Dermis lymphatic vessel endothelial cell (primary cell): ENCODE results near the gene C1orf94. TPM values are rescaled to one million over a fixed set of nuclear protein-coding genes. Genes with fewer than 3 reads are reported as not detected.

ENCODE experiments used
- total RNA-seq: library from RNA; depleted of rRNA; stranded (reverse); fragments of >200 nt; gene quantifications from 2 replicates; pipeline ENCODE4 v1.2.1, GENCODE V29; 2014

The C1orf94 gene, protein sequence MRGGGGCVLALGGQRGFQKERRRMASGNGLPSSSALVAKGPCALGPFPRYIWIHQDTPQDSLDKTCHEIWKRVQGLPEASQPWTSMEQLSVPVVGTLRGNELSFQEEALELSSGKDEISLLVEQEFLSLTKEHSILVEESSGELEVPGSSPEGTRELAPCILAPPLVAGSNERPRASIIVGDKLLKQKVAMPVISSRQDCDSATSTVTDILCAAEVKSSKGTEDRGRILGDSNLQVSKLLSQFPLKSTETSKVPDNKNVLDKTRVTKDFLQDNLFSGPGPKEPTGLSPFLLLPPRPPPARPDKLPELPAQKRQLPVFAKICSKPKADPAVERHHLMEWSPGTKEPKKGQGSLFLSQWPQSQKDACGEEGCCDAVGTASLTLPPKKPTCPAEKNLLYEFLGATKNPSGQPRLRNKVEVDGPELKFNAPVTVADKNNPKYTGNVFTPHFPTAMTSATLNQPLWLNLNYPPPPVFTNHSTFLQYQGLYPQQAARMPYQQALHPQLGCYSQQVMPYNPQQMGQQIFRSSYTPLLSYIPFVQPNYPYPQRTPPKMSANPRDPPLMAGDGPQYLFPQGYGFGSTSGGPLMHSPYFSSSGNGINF
- not detected in 2 replicates for total RNA-seq

DNA sequence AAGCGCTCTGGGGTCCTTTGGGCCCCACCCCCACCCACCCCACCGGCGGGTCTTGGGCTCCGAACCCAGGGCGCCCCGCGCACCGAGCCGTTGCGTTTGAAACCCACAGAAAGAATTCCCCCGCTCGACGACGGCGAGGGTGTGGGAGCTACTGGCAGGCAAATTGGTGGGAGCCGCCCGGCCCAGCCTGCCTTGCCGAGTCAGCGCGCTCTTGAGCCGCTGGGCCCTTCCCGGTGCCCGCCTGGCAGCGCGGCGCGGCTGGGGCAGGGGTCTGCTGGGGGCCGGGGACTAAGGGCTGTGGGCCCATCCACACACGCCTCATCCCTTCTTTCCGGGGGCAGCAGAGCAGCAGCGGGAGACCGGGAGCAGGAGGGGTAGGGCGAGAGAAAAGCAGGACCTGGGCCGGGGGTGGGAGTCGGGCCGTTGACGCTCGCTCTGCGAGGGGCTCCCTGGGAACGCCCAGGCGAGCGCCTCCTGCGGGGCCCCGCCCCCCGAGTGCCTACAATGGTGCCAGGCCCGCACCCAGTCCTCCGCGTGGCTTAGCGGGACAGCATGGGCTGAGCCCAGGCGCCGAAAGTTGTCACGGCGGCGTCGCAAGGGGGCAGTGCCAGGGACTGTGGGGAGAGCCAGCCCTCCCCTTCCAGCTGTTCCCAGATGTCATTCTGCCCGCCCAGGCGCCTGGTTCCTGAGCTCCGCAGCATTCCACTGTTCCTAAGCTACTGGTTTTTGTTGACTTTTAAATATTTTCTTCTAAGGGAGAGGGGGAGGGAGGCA, at the start of gene C1orf94:
Gene C1orf94 (plus strand): TSS at position 78 of the 774 bp plus-strand sequence. CDS start 883 bp downstream, outside the sequence.

DNA sequence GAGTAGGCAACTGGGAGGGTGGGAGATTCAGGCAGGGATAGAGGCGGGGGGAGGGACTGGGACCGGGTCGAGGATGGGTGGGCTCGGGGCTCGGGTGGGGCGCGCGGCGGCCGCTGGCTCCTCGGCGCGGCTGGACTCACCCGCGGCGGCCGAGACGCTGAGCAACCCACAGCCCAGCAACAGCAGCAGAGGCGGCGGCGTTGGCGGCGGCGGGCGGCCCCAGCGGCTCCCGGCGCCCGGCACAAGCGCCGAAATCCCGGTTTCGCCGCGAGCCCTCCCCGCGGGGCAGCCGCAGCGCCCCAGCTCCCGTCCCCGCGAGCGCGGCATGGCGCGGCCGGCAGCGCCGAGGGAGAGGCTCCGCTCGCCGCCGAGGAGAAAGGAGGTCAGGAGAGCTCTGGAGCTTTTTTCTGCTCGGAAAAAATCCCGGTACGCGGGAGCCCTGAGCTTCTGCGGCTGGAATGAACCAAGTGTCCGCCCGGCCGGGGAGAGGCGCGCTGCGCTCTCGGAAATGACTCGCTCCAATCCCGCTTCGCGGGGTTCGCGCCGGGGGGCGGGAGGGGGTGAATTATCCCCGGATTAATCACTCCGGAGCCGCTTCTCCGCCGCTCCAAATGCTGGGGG, 11.8 kb upstream of the C1orf94 start, which contains the start of gene CSMD2:
Gene CSMD2 (minus strand): TSS at position 460 of the 621 bp plus-strand sequence. CDS start 133 bp downstream, at position 327.

Other genes starting within 250 kb of the C1orf94 start
- gene CSMD2, start 11.7 kb upstream of the C1orf94 start, total RNA-seq = under 0.01 TPM in 2 replicates